HEK293 (cell line): ENCODE measurements around the gene DACT3.

Experiments used
- CTCF ChIP-seq: fragments of 450-650 bp; formaldehyde crosslinking; IDR thresholded peaks from 2 replicates; pipeline ENCODE4 v1.5.1; 2016; ENCODE audit warnings: missing biosample characterization, missing genetic modification characterization
- PRDM10 ChIP-seq: fragments of 450-650 bp; formaldehyde crosslinking; IDR thresholded peaks from 2 replicates; pipeline ENCODE4 v1.5.1; 2016; ENCODE audit warnings: missing biosample characterization, missing genetic modification characterization
- REPIN1 ChIP-seq: fragments of 450-650 bp; formaldehyde crosslinking; IDR thresholded peaks from 2 replicates; pipeline ENCODE4 v1.5.1; 2017; ENCODE audit warnings: missing biosample characterization, missing genetic modification characterization, low read depth
- REST ChIP-seq: fragments of 450-650 bp; formaldehyde crosslinking; IDR thresholded peaks from 2 replicates; pipeline ENCODE4 v1.5.1; 2016; ENCODE audit warnings: missing biosample characterization, missing genetic modification characterization
- SP2 ChIP-seq: fragments of 450-650 bp; formaldehyde crosslinking; IDR thresholded peaks from 2 replicates; pipeline ENCODE4 v1.5.1; 2016; ENCODE audit warnings: missing biosample characterization, missing genetic modification characterization
- ZNF23 ChIP-seq: fragments of 450-650 bp; formaldehyde crosslinking; IDR thresholded peaks from 2 replicates; pipeline ENCODE4 v1.5.1; 2016; ENCODE audit warnings: missing biosample characterization, missing genetic modification characterization, borderline replicate concordance
- ZNF423 ChIP-seq: fragments of 450-650 bp; formaldehyde crosslinking; IDR thresholded peaks from 2 replicates; pipeline ENCODE4 v1.5.1; 2016; ENCODE audit warnings: missing biosample characterization, missing genetic modification characterization
- ZNF549 ChIP-seq: fragments of 450-650 bp; IDR thresholded peaks from 2 replicates; pipeline ENCODE4 v1.5.1; 2018; ENCODE audit warnings: missing biosample characterization, missing genetic modification characterization, mild to moderate bottlenecking, inconsistent platforms, moderate library complexity
- ZNF624 ChIP-seq: fragments of 450-650 bp; formaldehyde crosslinking; IDR thresholded peaks from 2 replicates; pipeline ENCODE4 v1.5.1; 2017; ENCODE audit warnings: missing biosample characterization, missing genetic modification characterization

GRCh38 chr19:46670813-46671212 lies 9.8 kb upstream of the DACT3 start:
- TF ChIP-seq ZNF549 (tag by site-specific recombination) (no peak), CTCF (tag by site-specific recombination) (no peak), REST (tag by site-specific recombination) (no peak), SP2 (tag by site-specific recombination) (no peak), ZNF624 (tag by site-specific recombination) (no peak), REPIN1 (tag by site-specific recombination) (no peak), ZNF423 (tag by site-specific recombination) (no peak), ZNF23 (no peak), PRDM10 (tag by site-specific recombination) (no peak)
